SK-N-SH (cell line): ENCODE results near the gene PLA2G1B. TPM values are rescaled to one million over a fixed set of nuclear protein-coding genes. Genes with fewer than 3 reads are reported as not detected.

Experiments used
- CTCF ChIA-PET: fragments of 300-600, 350-600 bp; formaldehyde crosslinking; extraction: SDS; loops from one replicate; lab custom pipeline; 2021; lab: Yijun Ruan, JAX
- POLR2A ChIA-PET: fragments of 350-600 bp; sonication (Branson Sonifier 250); formaldehyde crosslinking; extraction: SDS; loops from one replicate; lab custom pipeline; 2020; ENCODE audit warnings: antibody characterized with exemption, inconsistent platforms; lab: Yijun Ruan, JAX
- DNase-seq: peaks from one replicate; pipeline ENCODE4 v3.0.0; 2012
- H2AFZ ChIP-seq: fragments of 200-600 bp; sonication (generic); 2 replicates; pipeline ENCODE4 v1.8.1; 2016; ENCODE audit warnings: antibody characterized with exemption, mild to moderate bottlenecking, low read depth
- H3F3A ChIP-seq: fragments of 200-600 bp; sonication (generic); replicated peaks from 2 replicates; pipeline ENCODE3; 2016; ENCODE audit warnings: antibody characterized with exemption, mild to moderate bottlenecking; ENCODE audit not compliant: insufficient read depth
- H3K27ac ChIP-seq, 2 experiments: fragments of 200-500 bp in 1 of 2; fragments of 200-600 bp in 1 of 2; sonication (Bioruptor generic) in 1 of 2; sonication (generic), shearing (Covaris generic) in 1 of 2; 2 replicates each; pipeline versions ENCODE4 v1.5.1 to v1.6.1; 2014 to 2016; ENCODE audit warnings: low read depth in 2 of 2, inconsistent platforms in 1 of 2, low read length in 1 of 2, mild to moderate bottlenecking in 1 of 2, mixed read lengths in 1 of 2
- H3K27me3 ChIP-seq: fragments of 200-600 bp; sonication (generic), shearing (Covaris generic); 2 replicates; pipeline ENCODE4 v1.6.1; 2016; ENCODE audit warnings: mixed run types; ENCODE audit not compliant: insufficient read depth
- H3K36me3 ChIP-seq, 2 experiments: fragments of 200-500 bp in 1 of 2; fragments of 200-600 bp in 1 of 2; sonication (Bioruptor generic) in 1 of 2; sonication (generic) in 1 of 2; replicated peaks in 1 of 2; 2 replicates each; pipeline versions ENCODE3 to v1.5.1; 2014 to 2016; ENCODE audit warnings: low read length in 1 of 2, mild to moderate bottlenecking in 1 of 2; ENCODE audit not compliant: insufficient read depth in 2 of 2, control insufficient read depth in 1 of 2
- H3K4me1 ChIP-seq, 2 experiments: fragments of 200-500 bp in 1 of 2; fragments of 200-600 bp in 1 of 2; sonication (Bioruptor generic) in 1 of 2; sonication (generic), shearing (Covaris generic) in 1 of 2; 2 replicates each; pipeline versions ENCODE4 v1.5.1 to v1.6.1; 2014 to 2016; ENCODE audit warnings: low read depth in 1 of 2, low read length in 1 of 2, mixed run types in 1 of 2; ENCODE audit not compliant: insufficient read depth in 2 of 2, control insufficient read depth in 1 of 2
- H3K4me2 ChIP-seq: fragments of 200-600 bp; sonication (generic), shearing (Covaris generic); 2 replicates; pipeline ENCODE4 v1.6.1; 2017; ENCODE audit warnings: mixed run types
- H3K4me3 ChIP-seq, 2 experiments: fragments of 200-500 bp in 1 of 2; fragments of 200-600 bp in 1 of 2; sonication (Bioruptor generic) in 1 of 2; sonication (generic), shearing (Covaris generic) in 1 of 2; 2 replicates each; pipeline versions ENCODE4 v1.5.1 to v1.8.1; 2014 to 2016; ENCODE audit warnings: low read depth in 2 of 2, inconsistent platforms in 1 of 2, low read length in 1 of 2, mild to moderate bottlenecking in 1 of 2, mixed read lengths in 1 of 2, moderate library complexity in 1 of 2
- H3K79me2 ChIP-seq: fragments of 200-600 bp; sonication (generic); 2 replicates; pipeline ENCODE4 v1.8.1; 2017; ENCODE audit warnings: mild to moderate bottlenecking; ENCODE audit not compliant: insufficient read depth
- H3K9ac ChIP-seq: fragments of 200-600 bp; sonication (generic); 2 replicates; pipeline ENCODE4 v1.6.1; 2017; ENCODE audit warnings: mixed run types
- H3K9me2 ChIP-seq: fragments of 200-600 bp; sonication (generic); 2 replicates; pipeline ENCODE4 v1.6.1; 2017; ENCODE audit warnings: mixed run types
- H3K9me3 ChIP-seq: fragments of 200-600 bp; sonication (generic); 2 replicates; pipeline ENCODE4 v1.6.1; 2017; ENCODE audit warnings: mixed run types, mild to moderate bottlenecking, moderate library complexity
- H4K20me1 ChIP-seq: fragments of 200-600 bp; sonication (generic); 2 replicates; pipeline ENCODE4 v1.6.1; 2017; ENCODE audit warnings: mild to moderate bottlenecking, mixed run types; ENCODE audit not compliant: insufficient read depth
- CTCF ChIP-seq: fragments of 200-600 bp; sonication (generic); IDR thresholded peaks from 2 replicates; pipeline ENCODE4 v1.6.1; 2017; ENCODE audit warnings: antibody characterized with exemption, mild to moderate bottlenecking, moderate library complexity
- ELF1 ChIP-seq: IDR thresholded peaks from 2 replicates; pipeline ENCODE4 v1.4.0; 2012
- EP300 ChIP-seq, 2 experiments: IDR thresholded peaks; 2 replicates each; pipeline versions ENCODE4 v1.4.0 to v1.6.1; 2012; ENCODE audit warnings: borderline replicate concordance in 1 of 2, low read depth in 1 of 2, low read length in 1 of 2
- FOXJ3 ChIP-seq: sonication (generic); formaldehyde crosslinking; IDR thresholded peaks from 2 replicates; pipeline ENCODE4 v1.5.1; 2020; ENCODE audit warnings: mild to moderate bottlenecking, missing genetic modification reagents
- FOXM1 ChIP-seq: IDR thresholded peaks from 2 replicates; pipeline ENCODE4 v1.4.0; 2012; ENCODE audit warnings: low read depth, mild to moderate bottlenecking
- IRF3 ChIP-seq: fragments of 150-350 bp; IDR thresholded peaks from 2 replicates; pipeline ENCODE4 v1.6.1; 2016; ENCODE audit warnings: mild to moderate bottlenecking, low read depth, low read length
- MXI1 ChIP-seq: IDR thresholded peaks from 2 replicates; pipeline ENCODE4 v1.6.1; 2012; ENCODE audit warnings: mild to moderate bottlenecking, low read depth, low read length, improper control_type of control experiment
- NRF1 ChIP-seq: IDR thresholded peaks from 2 replicates; pipeline ENCODE4 v1.6.1; 2012; ENCODE audit warnings: low read depth, mild to moderate bottlenecking, low read length
- RAD21 ChIP-seq: IDR thresholded peaks from 2 replicates; pipeline ENCODE4 v1.6.1; 2012; ENCODE audit warnings: mild to moderate bottlenecking, low read length
- RCOR1 ChIP-seq: fragments of 150-350 bp; IDR thresholded peaks from 2 replicates; pipeline ENCODE4 v1.6.1; 2017; ENCODE audit warnings: antibody characterized with exemption, low read length
- REST ChIP-seq: IDR thresholded peaks from 2 replicates; pipeline ENCODE4 v1.6.1; 2012; ENCODE audit warnings: mild to moderate bottlenecking, low read depth, low read length, moderate library complexity
- RFX5 ChIP-seq: IDR thresholded peaks from 2 replicates; pipeline ENCODE4 v1.6.1; 2012; ENCODE audit warnings: mild to moderate bottlenecking, improper control_type of control experiment, low read length
- SIN3A ChIP-seq: IDR thresholded peaks from 2 replicates; pipeline ENCODE4 v1.6.1; 2012; ENCODE audit warnings: low read depth, mild to moderate bottlenecking, low read length, moderate library complexity, borderline replicate concordance
- TCF12 ChIP-seq: IDR thresholded peaks from 2 replicates; pipeline ENCODE4 v1.4.0; 2012
- TEAD4 ChIP-seq: IDR thresholded peaks from 2 replicates; pipeline ENCODE4 v1.4.0; 2012; ENCODE audit warnings: mild to moderate bottlenecking, borderline replicate concordance; ENCODE audit not compliant: insufficient read depth
- USF2 ChIP-seq: fragments of 150-350 bp; IDR thresholded peaks from 2 replicates; pipeline ENCODE4 v1.6.1; 2017; ENCODE audit warnings: antibody characterized with exemption, low read length, low read depth, borderline replicate concordance
- WGBS: methylation state at CpG from one replicate; pipeline ENCODE4 v1.1.6; 2017; ENCODE audit warnings: low lambda C conversion rate; 5-methylcytosine and 5-hydroxymethylcytosine counted together
- polyA plus RNA-seq, 3 experiments: library from polyadenylated mRNA; depleted of rRNA; stranded (reverse); fragments of >200 nt; gene quantifications; 2 replicates each; pipeline ENCODE4 v1.2.3, GENCODE V29; 2012

Gene PLA2G1B
- polyA plus RNA-seq, 1 of the 3 experiments (the other 2 are of a cell fraction), result not detected

GRCh38 chr12:120359128-120359527 lies 31.5 kb upstream of the PLA2G1B start:
- no peak overlapping the region for H3K4me3 ChIP-seq
- no peaks in the 10 kb centered on the region for H3K9me3 ChIP-seq
- H3K36me3 ChIP-seq, result no peaks in the 10 kb centered on the region
- no peak for DNase-seq
- no peaks in the 10 kb centered on the region for H4K20me1 ChIP-seq
- CTCF ChIA-PET, result interaction anchor here (1.1 kb wide), 2 partner anchors 71 to 108 kb away, joined by 4 to 9 read pairs; no protein-coding TSS in a partner anchor
- peaks cover 0 to 30% of the 10 kb centered on the region in 2 experiments; a peak in 1 of 4 replicates for H3K4me1 ChIP-seq
- no peaks in the 10 kb centered on the region for H3K9me2 ChIP-seq
- H3K27ac ChIP-seq, result no peak overlapping the region
- H3K27me3 ChIP-seq, result no peaks in the 10 kb centered on the region
- H2AFZ ChIP-seq, result no peak overlapping the region
- H3K79me2 ChIP-seq, result no peaks in the 10 kb centered on the region
- H3K9ac ChIP-seq, result no peak overlapping the region
- no peak for TF ChIP-seq EP300 (IDR thresholded peaks at IDR 0.05; ENCODE audit: borderline replicate concordance in 1 of 2, low read depth in 1 of 2, low read length in 1 of 2)
- TF ChIP-seq MXI1, result no peak
- TF ChIP-seq TCF12, result no peak
- TF ChIP-seq FOXM1, result no peak
- TF ChIP-seq FOXJ3, result no peak
- TF ChIP-seq ELF1, result no peak
- no peak for TF ChIP-seq SIN3A
- TF ChIP-seq RCOR1, result no peak
- no peak for TF ChIP-seq CTCF
- TF ChIP-seq NRF1, result no peak
- no peak for TF ChIP-seq IRF3
- TF ChIP-seq TEAD4, result no peak
- TF ChIP-seq RAD21, result no peak
- no peak for TF ChIP-seq USF2
- no peak for TF ChIP-seq REST
- no peak for TF ChIP-seq RFX5
- TF ChIP-seq, all 33 proteins: peak for 0
- Histone ChIP-seq H3K4me2 (no peak overlapping the region), H3F3A (no peaks in the 10 kb centered on the region)
- POLR2A ChIA-PET, result no interaction called here
- WGBS, result 100% methylated on average over 1 of the region's 1 CpG
